ENCODE measurements around the gene DCANP1.

Gene DCANP1

DNA sequence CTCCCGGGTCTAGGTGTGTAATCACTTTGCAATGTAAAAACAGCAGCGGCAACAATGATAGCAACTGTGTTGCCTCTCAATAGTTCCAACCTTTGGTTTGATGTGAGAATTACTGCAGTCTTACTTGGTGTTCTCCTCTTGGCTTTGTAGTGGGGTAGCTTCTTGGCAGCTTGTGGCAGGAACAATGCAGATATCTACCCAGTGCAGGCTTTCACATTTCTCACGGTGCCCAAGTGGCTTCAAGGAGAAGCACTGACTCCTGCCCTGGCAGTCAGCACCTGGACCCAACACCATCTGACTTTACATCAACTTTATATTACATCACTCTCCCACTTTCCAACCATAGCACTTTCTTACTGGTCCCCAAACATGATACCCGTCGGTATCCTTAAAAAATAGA, 33.4 kb upstream of the DCANP1 start:
- DNase-seq (ENCODE audit: low read depth, low spot score): no peak

DNA sequence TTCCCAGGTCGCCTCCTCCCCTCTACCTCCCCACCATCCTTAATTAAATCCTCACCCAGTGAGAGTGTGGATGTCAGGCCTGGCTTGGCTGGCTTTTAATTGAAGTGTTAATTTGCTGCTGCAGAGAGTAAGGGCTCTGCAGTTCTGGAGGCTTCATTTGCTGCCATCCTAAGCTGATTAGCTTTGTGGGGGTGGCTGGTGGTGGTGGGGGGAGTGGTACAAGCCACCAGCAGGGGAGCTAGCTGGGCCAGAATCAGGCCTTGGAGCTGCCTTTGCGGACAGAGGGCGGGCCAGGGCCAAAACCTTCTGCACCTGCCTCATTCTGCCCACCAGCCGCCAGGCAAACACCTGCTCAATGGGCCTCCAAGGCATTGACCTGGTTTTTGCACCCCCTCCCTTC, 31.8 kb upstream of the DCANP1 start:
- DNase-seq (ENCODE audit: low read depth, low spot score): no peak

GRCh38 chr5:135477613-135478066, 30.5 kb upstream of the DCANP1 start:
- DNase-seq (ENCODE audit: low read depth, low spot score): no peak

- DNase-seq (ENCODE audit: low read depth, low spot score): no peak
These were observed 29.8 kb upstream of the DCANP1 start for GRCh38 chr5:135476615-135477581.

GRCh38 chr5:135473956-135474670, 27.0 kb upstream of the DCANP1 start:
- DNase-seq (ENCODE audit: low read depth, low spot score): no peak

DNA sequence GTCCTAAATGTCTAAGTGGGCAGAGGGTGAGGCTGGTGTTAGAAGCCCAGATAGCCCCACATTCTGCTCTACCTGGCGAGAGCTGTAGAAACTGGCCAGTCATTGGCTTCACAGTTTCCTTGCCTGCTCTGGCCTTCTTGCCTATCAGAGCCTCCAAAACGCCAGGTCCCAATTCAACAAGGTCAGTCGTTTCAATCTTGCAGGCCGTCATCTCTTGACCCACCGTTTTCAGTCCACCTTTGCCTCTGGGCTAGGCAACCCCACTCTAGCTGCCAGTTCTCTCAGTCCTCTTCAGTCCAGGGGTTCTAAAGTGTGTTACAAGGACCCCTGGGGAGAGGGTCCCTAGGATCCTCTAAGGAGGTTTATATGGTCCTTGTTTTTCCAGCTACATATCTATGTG, 25.0 kb upstream of the DCANP1 start:
- no peak for DNase-seq (ENCODE audit: low read depth, low spot score)

DNA sequence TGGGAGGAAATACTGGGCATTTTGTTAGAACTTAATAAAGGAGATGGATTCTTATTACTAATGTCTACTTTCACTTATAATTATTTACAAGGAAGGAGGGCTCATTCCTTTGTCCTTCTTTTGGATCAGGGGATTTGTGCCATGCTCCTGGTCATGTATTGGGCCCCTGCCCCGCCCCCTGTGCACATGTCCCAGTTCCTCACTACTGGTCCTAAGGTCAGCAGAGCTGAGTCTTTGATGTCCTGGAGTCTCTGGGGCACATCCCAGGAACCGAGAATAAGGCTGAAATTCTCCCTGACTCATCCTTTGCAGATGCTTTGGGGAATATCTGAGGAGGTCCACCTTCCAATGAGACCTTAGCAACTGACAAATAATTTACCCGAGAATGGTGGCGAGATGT, 24.6 kb upstream of the DCANP1 start:
- DNase-seq (ENCODE audit: low read depth, low spot score): no peak

DNA sequence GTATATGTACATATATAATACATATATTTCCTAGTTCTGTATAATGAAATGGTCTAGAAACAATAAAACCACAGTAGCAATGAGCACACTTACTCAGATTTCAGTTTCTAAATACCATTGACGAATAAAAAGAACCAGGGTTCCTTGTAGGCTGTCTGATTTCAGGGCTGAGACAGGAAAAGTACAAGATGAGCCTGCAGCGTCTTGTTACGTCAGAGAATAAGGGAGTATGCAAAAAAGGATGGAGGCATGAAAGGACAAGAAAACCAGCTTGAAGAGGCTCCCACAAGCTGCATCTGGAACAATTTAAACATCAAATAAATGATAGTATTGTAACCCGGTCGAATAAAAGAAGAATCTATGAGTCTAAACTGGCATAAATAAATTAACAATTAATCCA, 22.8 kb upstream of the DCANP1 start:
- DNase-seq (ENCODE audit: low read depth, low spot score): no peak

GRCh38 chr5:135468541-135468940, 21.4 kb upstream of the DCANP1 start:
- DNase-seq (ENCODE audit: low read depth, low spot score): no peak

- DNase-seq (ENCODE audit: low read depth, low spot score): no peak
These were observed 20.8 kb upstream of the DCANP1 start for GRCh38 chr5:135467871-135468485.

DNA sequence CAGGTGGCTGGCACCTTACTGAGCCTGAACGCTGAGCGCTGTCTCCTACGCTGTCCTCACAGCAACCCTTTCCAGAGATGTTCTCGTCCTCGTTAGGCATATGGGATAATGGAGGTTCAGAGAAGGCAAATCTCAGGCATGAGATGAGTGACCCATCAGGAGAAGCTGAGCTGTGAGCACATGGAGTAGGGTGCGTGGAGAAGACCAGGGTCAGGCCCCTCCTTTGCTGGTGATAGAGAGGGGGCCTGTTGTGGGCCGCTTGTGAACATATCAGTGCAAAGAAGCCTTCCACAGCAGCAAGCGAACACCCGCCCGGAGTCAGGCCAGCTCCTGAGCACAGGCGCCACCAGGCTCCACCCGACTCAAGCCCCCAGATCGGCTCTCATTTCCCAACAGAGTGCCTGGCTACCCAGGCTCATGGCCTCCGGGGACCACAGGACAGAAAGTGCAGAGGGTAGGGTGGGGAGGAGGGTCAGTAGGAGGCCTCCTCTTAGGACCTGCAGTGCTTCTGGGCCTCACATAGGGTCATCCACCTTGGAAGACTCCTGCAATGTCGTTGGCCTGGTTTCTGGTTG, 20.0 kb upstream of the DCANP1 start:
- no peak for DNase-seq (ENCODE audit: low read depth, low spot score)

DNA sequence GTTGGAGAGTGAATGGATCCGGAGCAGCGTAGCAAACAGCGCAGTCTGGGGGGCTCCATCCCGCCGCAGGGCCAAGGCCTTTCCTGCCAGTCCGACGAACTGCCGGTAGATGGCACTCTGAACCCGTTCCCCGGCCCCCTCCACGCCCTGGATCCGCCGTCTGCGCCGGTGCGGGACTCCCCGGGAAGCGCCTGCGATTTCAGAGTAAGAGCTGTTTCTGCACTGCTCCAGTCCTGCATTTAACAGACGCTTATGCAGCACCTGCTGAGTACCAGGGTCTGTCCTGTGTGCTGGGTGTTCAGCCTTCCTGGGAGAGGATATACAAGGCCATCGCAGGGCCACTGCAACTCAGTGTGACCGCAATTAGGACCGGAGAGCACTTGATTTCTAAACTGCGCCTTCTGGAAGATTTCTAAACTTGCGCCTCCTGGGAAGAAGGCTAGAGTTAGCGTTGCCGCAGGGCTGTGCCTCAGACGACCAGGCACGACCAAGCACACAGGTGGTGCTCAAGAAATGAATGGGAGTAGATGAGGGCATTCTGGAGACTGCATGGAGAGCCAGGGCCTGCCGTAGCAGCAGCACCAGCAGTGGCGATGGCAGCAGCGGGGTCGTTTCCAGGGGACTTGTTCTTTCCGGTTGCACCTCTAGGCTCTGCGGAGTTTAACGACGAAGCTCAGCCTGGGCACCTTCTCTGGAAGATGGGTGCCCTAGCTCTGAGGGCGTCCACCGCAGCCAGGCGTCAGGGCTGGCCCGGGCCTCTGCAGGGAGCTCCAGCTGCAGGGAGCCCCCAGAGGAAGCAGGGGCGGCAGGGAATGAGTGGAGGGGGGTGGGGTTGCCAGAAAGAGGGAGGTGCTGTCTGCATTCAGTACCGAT, 19.3 kb upstream of the DCANP1 start:
- no peak for DNase-seq (ENCODE audit: low read depth, low spot score)

DNA sequence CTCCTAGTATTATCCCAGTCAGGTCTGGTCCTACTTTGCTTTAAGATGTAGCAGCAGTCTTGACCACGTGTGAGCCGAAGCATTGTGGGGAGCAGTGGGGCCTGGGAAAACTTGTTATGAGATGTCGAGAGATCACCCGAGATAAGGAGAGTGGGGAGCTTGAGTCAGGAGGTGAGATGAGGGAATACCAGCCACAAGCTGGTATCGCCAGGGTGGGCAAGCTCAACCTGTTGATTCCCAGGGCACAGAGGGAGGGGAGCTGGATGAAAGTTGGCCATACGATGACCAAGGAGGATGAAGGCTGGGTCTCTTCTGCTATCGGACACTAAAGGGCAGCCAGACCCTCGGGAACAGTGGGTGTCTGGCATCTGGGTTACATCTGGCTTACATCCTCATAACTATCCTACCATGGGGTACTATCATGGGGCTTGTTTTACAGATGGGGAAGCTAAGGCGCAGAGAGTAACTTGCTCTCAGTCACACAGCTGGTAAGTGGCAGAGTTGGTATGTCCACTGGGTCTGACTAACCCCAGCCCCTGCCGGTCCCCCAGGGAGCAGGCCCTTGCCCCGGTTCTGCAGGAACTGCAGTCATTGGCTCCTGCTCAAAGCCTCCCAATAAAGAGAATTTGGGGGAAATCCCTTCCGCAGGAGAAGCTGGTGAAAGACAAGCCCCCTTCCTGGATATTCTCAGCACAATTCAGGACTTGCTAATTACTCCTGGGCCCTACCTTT, 18.4 kb upstream of the DCANP1 start:
- DNase-seq (ENCODE audit: low read depth, low spot score): no peak

GRCh38 chr5:135462304-135462703, 15.2 kb upstream of the DCANP1 start:
- DNase-seq (ENCODE audit: low read depth, low spot score): peak; percentile 77

- DNase-seq (ENCODE audit: low read depth, low spot score): no peak
These were observed 14.5 kb upstream of the DCANP1 start for GRCh38 chr5:135461481-135462151.

GRCh38 chr5:135460246-135461033, 13.3 kb upstream of the DCANP1 start:
- DNase-seq (ENCODE audit: low read depth, low spot score): no peak

DNA sequence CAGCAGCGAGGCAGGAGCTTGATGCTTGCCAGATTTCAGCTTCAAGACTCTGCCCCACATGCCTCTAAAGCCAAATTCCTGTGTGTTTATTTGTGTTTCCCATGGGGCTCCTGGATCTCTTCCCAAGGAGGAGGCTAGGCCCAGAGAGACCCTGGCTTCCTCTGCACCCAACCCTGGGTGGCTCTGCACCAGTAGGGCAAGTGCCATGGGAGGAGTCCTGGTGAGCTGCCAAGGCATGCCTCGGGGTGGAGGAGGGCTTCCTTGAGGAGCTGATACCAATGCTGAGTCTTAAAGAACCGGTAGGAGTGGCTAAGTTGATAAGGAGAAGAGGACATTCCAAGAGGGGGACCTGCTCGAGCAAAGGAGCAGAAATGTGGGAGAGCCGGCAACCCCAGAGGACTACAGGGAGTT, 11.8 kb upstream of the DCANP1 start:
- no peak for DNase-seq (ENCODE audit: low read depth, low spot score)

- DNase-seq (ENCODE audit: low read depth, low spot score): no peak
These were observed 11.2 kb upstream of the DCANP1 start for GRCh38 chr5:135458356-135458755.
